Body of pancreas (tissue), 4 donors: Measurements from ENCODE around the gene SRR.

Experiments
- CTCF ChIP-seq, 7 experiments: fragments of 450-650 bp in 4 of 7; fragments of 200-600 bp in 3 of 7; sonication (generic) in 3 of 7; IDR thresholded peaks; one replicate each; pipeline ENCODE4 v1.5.1; 2016 to 2019; ENCODE audit warnings: antibody characterized with exemption in 7 of 7
- POLR2A ChIP-seq, 3 donors: fragments of 450-650 bp; IDR thresholded peaks; one replicate each; pipeline ENCODE4 v1.6.1; 2016; ENCODE audit warnings: antibody characterized with exemption in 3 of 3, mild to moderate bottlenecking in 2 of 3

GRCh38 chr17:2264067-2264860 is 39.5 kb upstream of the SRR start:
- no peak for TF ChIP-seq CTCF (IDR thresholded peaks at IDR 0.05)
- no peak for TF ChIP-seq POLR2A (IDR thresholded peaks at IDR 0.05)
